PC-3 (cell line): Measurements from ENCODE around the gene DSC2. TPM values are rescaled to one million over a fixed set of nuclear protein-coding genes. Genes with fewer than 3 reads are reported as not detected.

ENCODE experiments used
- ATAC-seq: fragments of 200-7000 bp; cut with Tn5 transposase; 2 replicates; pipeline ENCODE4 v1.9.1; 2020; ENCODE audit warnings: mild to moderate bottlenecking, moderate library complexity
- BruUV-seq: library from RNA; stranded (reverse); fragments of 400-500 nt; replicated peaks from 2 replicates; lab custom pipeline; 2021; lab: Mats Ljungman, UMichigan
- CTCF ChIA-PET: fragments of 300-600 bp; sonication (Branson Sonifier 250); formaldehyde crosslinking; loops from one replicate; lab custom pipeline; 2022; ENCODE audit warnings: antibody characterized with exemption; lab: Charles Lee
- POLR2A ChIA-PET: fragments of 300-600 bp; sonication (Branson Sonifier 250); formaldehyde crosslinking; loops from one replicate; lab custom pipeline; 2022; ENCODE audit warnings: antibody characterized with exemption; ENCODE audit not compliant: unreplicated experiment; lab: Charles Lee
- DNase-seq: peaks from one replicate; pipeline ENCODE4 v3.0.0-alpha.2; 2015
- H2AFZ ChIP-seq: fragments of 300-600 bp; sonication (generic); 2 replicates; pipeline ENCODE4 v1.6.0; 2016; ENCODE audit warnings: antibody characterized with exemption, low read length
- H3F3A ChIP-seq: fragments of 300-600 bp; sonication (generic); one replicate; pipeline ENCODE4 v1.6.0; 2017; ENCODE audit warnings: antibody characterized with exemption, low read length, control low read depth, mild to moderate bottlenecking; ENCODE audit not compliant: unreplicated experiment
- H3K27ac ChIP-seq: fragments of 300-600 bp; sonication (generic); 2 replicates; pipeline ENCODE4 v1.5.1; 2016; ENCODE audit warnings: mild to moderate bottlenecking, low read length
- H3K27me3 ChIP-seq: fragments of 300-600 bp; sonication (generic); 2 replicates; pipeline ENCODE4 v1.6.1; 2016; ENCODE audit warnings: low read length, mixed read lengths
- H3K36me3 ChIP-seq: fragments of 300-600 bp; sonication (generic); 2 replicates; pipeline ENCODE4 v1.6.1; 2016; ENCODE audit warnings: low read depth, mixed run types, low read length, mixed read lengths
- H3K4me1 ChIP-seq: fragments of 300-600 bp; sonication (generic); 2 replicates; pipeline ENCODE4 v1.5.1; 2016; ENCODE audit warnings: low read length; ENCODE audit not compliant: insufficient read depth
- H3K4me2 ChIP-seq: fragments of 300-600 bp; sonication (generic); 2 replicates; pipeline ENCODE4 v1.6.0; 2016; ENCODE audit warnings: low read length
- H3K4me3 ChIP-seq: fragments of 300-600 bp; sonication (generic); 2 replicates; pipeline ENCODE4 v1.5.1; 2016; ENCODE audit warnings: mild to moderate bottlenecking, low read length, mixed read lengths
- H3K79me2 ChIP-seq: fragments of 300-600 bp; sonication (generic); 2 replicates; pipeline ENCODE4 v1.6.1; 2017; ENCODE audit warnings: low read length, mixed read lengths
- H3K9ac ChIP-seq: fragments of 300-600 bp; sonication (generic); 2 replicates; pipeline ENCODE4 v1.6.0; 2016; ENCODE audit warnings: mild to moderate bottlenecking, low read length
- H3K9me2 ChIP-seq: fragments of 300-600 bp; sonication (generic); replicated peaks from 2 replicates; pipeline ENCODE4 v1.6.1; 2016; ENCODE audit warnings: mixed run types, low read length, mixed read lengths
- H3K9me3 ChIP-seq: fragments of 300-600 bp; sonication (generic); 2 replicates; pipeline ENCODE4 v1.6.1; 2016; ENCODE audit warnings: low read length, mixed read lengths
- H4K20me1 ChIP-seq: fragments of 300-600 bp; sonication (generic); 2 replicates; pipeline ENCODE4 v1.6.1; 2016; ENCODE audit warnings: low read length, mixed read lengths
- CTCF ChIP-seq: fragments of 300-600 bp; sonication (generic); conservative IDR thresholded peaks from 2 replicates; pipeline ENCODE4 v1.5.1; 2017; ENCODE audit warnings: antibody characterized with exemption, low read depth, mild to moderate bottlenecking, low read length
- EZH2 ChIP-seq: fragments of 300-600 bp; sonication (generic); IDR thresholded peaks from one replicate; pipeline ENCODE4 v1.6.1; 2017; ENCODE audit warnings: antibody characterized with exemption, mild to moderate bottlenecking, low read length; ENCODE audit not compliant: unreplicated experiment
- EZH2phosphoT487 ChIP-seq: fragments of 300-600 bp; sonication (generic); IDR thresholded peaks from 2 replicates; pipeline ENCODE4 v1.6.1; 2018; ENCODE audit warnings: mild to moderate bottlenecking, antibody characterized with exemption, low read length, borderline replicate concordance
- intact Hi-C: fragments of 100-400 bp; cut with micrococcal nuclease; formaldehyde crosslinking; loops from 2 replicates; pipeline ENCODE4 v1.9.0; 2023
- total RNA-seq: library from RNA; depleted of rRNA; stranded (reverse); fragments of >200 nt; gene quantifications from 2 replicates; pipeline ENCODE4 v1.2.3, GENCODE V29; 2014

DSC2 gene
- total RNA-seq, 1 experiment from 2014 or later: 4.8 TPM

GRCh38 chr18:31046916-31047315, 55.3 kb downstream of the DSC2 start:
- POLR2A ChIA-PET: no interaction called here

GRCh38 chr18:31045599-31045998, 56.6 kb downstream of the DSC2 start:
- no peak for ATAC-seq
- Histone ChIP-seq H3K79me2 (peaks cover 23% of the 10 kb centered on the region), H3K9ac (no peak overlapping the region), H3K9me2 (no peaks in the 10 kb centered on the region), H3F3A (no peaks in the 10 kb centered on the region), H3K36me3 (no peaks in the 10 kb centered on the region), H2AFZ (no peak overlapping the region), H3K4me3 (no peak overlapping the region), H3K4me1 (peaks cover 23% of the 10 kb centered on the region), H3K9me3 (no peaks in the 10 kb centered on the region), H3K27ac (no peak overlapping the region), H4K20me1 (no peaks in the 10 kb centered on the region), H3K27me3 (no peaks in the 10 kb centered on the region), H3K4me2 (0 out of 2 replicates have a peak overlapping the region, but pooled peaks have one; percentile 55)
- BruUV-seq: no TSS peak
- no peak for DNase-seq
- POLR2A ChIA-PET: no interaction called here
- CTCF ChIA-PET: no interaction called here
- no peak for TF ChIP-seq EZH2phosphoT487
- no peak for TF ChIP-seq CTCF
- TF ChIP-seq EZH2: no peak
- intact Hi-C loops: loop anchor here (1.0 kb wide), 1 partner anchor 54 kb away; no protein-coding TSS in a partner anchor

More at GRCh38 chr18:31046916-31047315, 55.3 kb downstream of the DSC2 start:
- H3K27ac ChIP-seq: no peak overlapping the region
- no peaks in the 10 kb centered on the region for H4K20me1 ChIP-seq
- no peaks in the 10 kb centered on the region for H3K27me3 ChIP-seq
- H3K36me3 ChIP-seq: no peaks in the 10 kb centered on the region
- H3K4me3 ChIP-seq: no peak overlapping the region
- intact Hi-C loops: no loop called here
- TF ChIP-seq CTCF (no peak), EZH2phosphoT487 (no peak), EZH2 (no peak)
- no peak overlapping the region for H3K4me2 ChIP-seq
- H3K9me2 ChIP-seq: no peaks in the 10 kb centered on the region
- H3K9ac ChIP-seq: no peak overlapping the region
- no peaks in the 10 kb centered on the region for H3F3A ChIP-seq
- peaks cover 11% of the 10 kb centered on the region for H3K79me2 ChIP-seq
- no peaks in the 10 kb centered on the region for H3K9me3 ChIP-seq
- H3K4me1 ChIP-seq: peaks cover 22% of the 10 kb centered on the region
- no peak overlapping the region for H2AFZ ChIP-seq
- no TSS peak for BruUV-seq
- peak; percentile 51 for DNase-seq
- ATAC-seq: no peak
- CTCF ChIA-PET: no interaction called here

GRCh38 chr18:31044926-31045325, 57.3 kb downstream of the DSC2 start:
- no TSS peak for BruUV-seq
- CTCF ChIA-PET: no interaction called here
- Histone ChIP-seq H3K4me1 (peaks cover 30% of the 10 kb centered on the region), H3K9me2 (no peaks in the 10 kb centered on the region), H3F3A (no peaks in the 10 kb centered on the region), H3K27me3 (no peaks in the 10 kb centered on the region), H3K9ac (no peak overlapping the region), H3K79me2 (peaks cover 30% of the 10 kb centered on the region), H3K36me3 (no peaks in the 10 kb centered on the region), H3K9me3 (no peaks in the 10 kb centered on the region), H3K4me3 (0 out of 2 replicates have a peak overlapping the region, but pooled peaks have one; percentile 1), H3K4me2 (peak overlapping the region; percentile 55), H3K27ac (peak overlapping the region; percentile 29), H2AFZ (no peak overlapping the region), H4K20me1 (no peaks in the 10 kb centered on the region)
- TF ChIP-seq EZH2 (no peak), EZH2phosphoT487 (no peak)
- POLR2A ChIA-PET: no interaction called here
- no peak for ATAC-seq
- peak; percentile 63 for DNase-seq
- intact Hi-C loops: loop anchor here (1.0 to 5.0 kb wide), 2 partner anchors 54 to 142 kb away; no protein-coding TSS in a partner anchor
